ENCODE measurements around the gene YDJC. TPM values are rescaled to one million over a fixed set of nuclear protein-coding genes. Genes with fewer than 3 reads are reported as not detected.
A peak's percentile ranks its signal among the peaks of the same experiment; 100 is the strongest.

YDJC gene
- total and polyA plus RNA-seq, 2 of the 4 experiments (the other 2 are of a cell fraction) = 8.1 to 23.6 TPM

DNA sequence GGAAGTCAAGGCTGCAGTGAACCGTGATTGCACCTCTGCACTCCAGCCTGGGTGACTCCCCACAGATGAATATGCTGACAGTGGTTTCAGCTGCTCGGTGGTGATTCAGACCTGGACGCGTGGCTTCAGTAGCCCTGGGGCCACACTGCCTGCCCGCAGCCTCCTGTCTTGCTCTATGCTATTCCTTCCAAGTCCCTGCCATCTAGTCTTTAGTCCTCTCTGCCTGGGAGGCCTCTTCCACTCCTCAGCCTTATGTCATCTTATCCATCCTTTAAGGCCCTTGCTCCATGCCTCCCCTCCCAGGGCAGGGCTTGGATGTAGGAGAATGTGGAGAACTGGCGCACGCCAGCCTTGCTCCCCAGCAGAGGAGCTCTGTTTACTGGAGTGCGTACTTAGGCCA is 23.0 kb downstream of the YDJC start:
- in situ Hi-C loops (cut with MboI; ENCODE audit: low sequenced_read_pairs) = no loop called here

More for the DNA sequence above, 23.0 kb downstream of the YDJC start:
- Histone ChIP-seq H4K20me1 (ENCODE audit: insufficient read depth, low read length) (peaks cover 90% of the 10 kb centered on the region), H3K4me2 (ENCODE audit: low read depth, low read length) (no peak overlapping the region), H4K91ac (ENCODE audit: insufficient read depth, low read depth, low read length) (no peak overlapping the region), H2BK120ac (ENCODE audit: low read depth, low read length) (no peak overlapping the region), H3K9me1 (ENCODE audit: insufficient read depth, low read length) (peaks cover 30% of the 10 kb centered on the region), H3K4me1 (ENCODE audit: control insufficient read depth, insufficient read depth, low read length) (peaks cover 6% of the 10 kb centered on the region; the same call in 1 of the 2 replicates), H3K4ac (ENCODE audit: low read depth, low read length) (no peak overlapping the region), H3K9me3 (ENCODE audit: control insufficient read depth, insufficient read depth, low read length) (no peaks in the 10 kb centered on the region), H4K8ac (ENCODE audit: low read depth in 2 of 2, low read length in 2 of 2) (no peak overlapping the region), H2AK9ac (replicated peaks; ENCODE audit: low read depth, low read length, poor library complexity) (no peak overlapping the region), H2BK15ac (ENCODE audit: low read depth, low read length) (no peak overlapping the region), H2AFZ (replicated peaks; ENCODE audit: low read length, poor library complexity) (peak overlapping the region; percentile 5), H3K56ac (ENCODE audit: extremely low read depth, insufficient read depth, low read length) (no peak overlapping the region), H4K5ac (ENCODE audit: low read depth, low read length) (no peak overlapping the region), H2BK20ac (ENCODE audit: low read depth, low read length) (no peak overlapping the region), H3K9ac (ENCODE audit: low read depth, low read length) (no peak overlapping the region), H2BK5ac (ENCODE audit: low read depth, low read length, poor library complexity, severe bottlenecking) (peak overlapping the region; percentile 15), H3K27ac (ENCODE audit: insufficient read depth, low read length) (no peak overlapping the region), H3K18ac (ENCODE audit: low read depth, low read length) (no peak overlapping the region), H3K79me1 (ENCODE audit: low read depth in 1 of 2, low read length in 2 of 2) (peaks cover 33 to 83% of the 10 kb centered on the region in 2 experiments), H3K23ac (ENCODE audit: low read depth, low read length) (no peak overlapping the region), H3K4me3 (ENCODE audit: insufficient read depth, low read depth, low read length) (no peak overlapping the region), H3K27me3 (ENCODE audit: control insufficient read depth, insufficient read depth, low read length) (no peaks in the 10 kb centered on the region), H3K14ac (replicated peaks; ENCODE audit: low read depth, low read length) (no peak overlapping the region; the same call in 1 of the 2 replicates), H2AK5ac (ENCODE audit: low read depth, low read length) (no peak overlapping the region), H3K36me3 (ENCODE audit: control insufficient read depth, insufficient read depth, low read length) (peaks cover 12% of the 10 kb centered on the region)
- BruUV-seq (replicated peaks) = no TSS peak
- DNase-seq = no peak
- TF ChIP-seq CEBPB (IDR thresholded peaks at IDR 0.05; ENCODE audit: low read depth, low read length) = no peak
- 100% methylated on average over 1 of the region's 8 CpGs; no CpG with 5 or more reads in 1 of the 2 experiments for WGBS, 2 experiments (ENCODE audit: extremely low coverage in 2 of 2, insufficient read length in 1 of 2)
- no peak for ATAC-seq (ENCODE audit: low read depth)
- CTCF ChIA-PET = interaction anchor here (1.1 kb wide), 1 partner anchor 18 kb away, joined by 4 read pairs; no protein-coding TSS in a partner anchor
- dilution Hi-C loops (cut with HindIII; ENCODE audit: low sequenced_read_pairs, unreplicated experiment) (no loop called here), intact Hi-C loops (cut with micrococcal nuclease) (no loop called here)
- POLR2A ChIA-PET (ENCODE audit: unreplicated experiment) = no interaction called here

All from IMR-90 (cell line).